NCI-H524 treated with DMSO at 0.1 percent for 48 hours (cell line): ENCODE data around the gene HTRA1.

Experiments used
- DNase-seq: peaks from one replicate; lab custom pipeline; 2025; lab: John Stamatoyannopoulos, UW

Gene HTRA1

GRCh38 chr10:122474131-122474818 lies 12.9 kb downstream of the HTRA1 start:
- no peak for DNase-seq

GRCh38 chr10:122475100-122475499 lies 13.7 kb downstream of the HTRA1 start:
- DNase-seq, result no peak

GRCh38 chr10:122475591-122476332 lies 14.4 kb downstream of the HTRA1 start:
- DNase-seq, result no peak

GRCh38 chr10:122476333-122476695 lies 15.0 kb downstream of the HTRA1 start:
- no peak for DNase-seq

- no peak for DNase-seq
Observed at GRCh38 chr10:122477436-122477835, 16.1 kb downstream of the HTRA1 start.

GRCh38 chr10:122478971-122479370 lies 17.6 kb downstream of the HTRA1 start:
- no peak for DNase-seq

GRCh38 chr10:122480146-122480833 lies 18.9 kb downstream of the HTRA1 start:
- no peak for DNase-seq

GRCh38 chr10:122481296-122482056 lies 20.1 kb downstream of the HTRA1 start:
- no peak for DNase-seq

- no peak for DNase-seq
Observed at GRCh38 chr10:122484276-122485060, 23.1 kb downstream of the HTRA1 start.

- no peak for DNase-seq
Observed at GRCh38 chr10:122485670-122486069, 24.3 kb downstream of the HTRA1 start.

- DNase-seq, result no peak
Observed at GRCh38 chr10:122486406-122487080, 25.2 kb downstream of the HTRA1 start.

GRCh38 chr10:122487174-122487765 lies 25.9 kb downstream of the HTRA1 start:
- DNase-seq, result peak; percentile 47

- no peak for DNase-seq
Observed at GRCh38 chr10:122490268-122490667, 28.9 kb downstream of the HTRA1 start.

GRCh38 chr10:122490786-122491680 lies 29.7 kb downstream of the HTRA1 start:
- DNase-seq, result no peak

GRCh38 chr10:122492006-122492405 lies 30.7 kb downstream of the HTRA1 start:
- no peak for DNase-seq

GRCh38 chr10:122492999-122493481 lies 31.7 kb downstream of the HTRA1 start:
- DNase-seq, result no peak

GRCh38 chr10:122493761-122494160 lies 32.4 kb downstream of the HTRA1 start:
- DNase-seq, result no peak

- DNase-seq, result no peak
Observed at GRCh38 chr10:122494173-122494820, 32.9 kb downstream of the HTRA1 start.

- DNase-seq, result no peak
Observed at GRCh38 chr10:122494833-122495232, 33.5 kb downstream of the HTRA1 start.
